Stimulated activated CD8-positive, alpha-beta memory T cell treated with anti-CD3 and anti-CD28 coated beads, Interleukin-4, amount 100 ng/mL, for 48 hours (primary cell): ENCODE measurements around the gene HSF2BP.

ENCODE experiments used
- DNase-seq: peaks from one replicate; pipeline ENCODE4 v3.0.0-alpha.2; 2020

HSF2BP gene

GRCh38 chr21:43648171-43648570 is 11.1 kb downstream of the HSF2BP start:
- DNase-seq, result no peak

- DNase-seq, result peak; percentile 90
These were observed 12.6 kb downstream of the HSF2BP start for GRCh38 chr21:43646550-43647260.

GRCh38 chr21:43645976-43646375 is 13.3 kb downstream of the HSF2BP start:
- no peak for DNase-seq

- DNase-seq, result no peak
These were observed 14.0 kb downstream of the HSF2BP start for GRCh38 chr21:43645136-43645891.

- DNase-seq, result no peak
These were observed 14.7 kb downstream of the HSF2BP start for GRCh38 chr21:43644609-43645008.

- DNase-seq, result no peak
These were observed 15.2 kb downstream of the HSF2BP start for GRCh38 chr21:43644071-43644470.

GRCh38 chr21:43643193-43643592 is 16.1 kb downstream of the HSF2BP start:
- no peak for DNase-seq

GRCh38 chr21:43640400-43640799 is 18.9 kb downstream of the HSF2BP start:
- DNase-seq, result no peak

GRCh38 chr21:43639470-43640353 is 19.6 kb downstream of the HSF2BP start:
- DNase-seq, result no peak

- DNase-seq, result no peak
These were observed 21.6 kb downstream of the HSF2BP start for GRCh38 chr21:43637530-43638158.

- no peak for DNase-seq
These were observed 23.9 kb downstream of the HSF2BP start for GRCh38 chr21:43635436-43635835.

GRCh38 chr21:43634618-43635017 is 24.7 kb downstream of the HSF2BP start:
- DNase-seq, result no peak

GRCh38 chr21:43632373-43632905 is 26.8 kb downstream of the HSF2BP start:
- DNase-seq, result no peak

- DNase-seq, result no peak
These were observed 27.7 kb downstream of the HSF2BP start for GRCh38 chr21:43631411-43632107.

GRCh38 chr21:43627527-43627926 is 31.8 kb downstream of the HSF2BP start:
- no peak for DNase-seq

GRCh38 chr21:43626390-43626789 is 32.9 kb downstream of the HSF2BP start:
- DNase-seq, result no peak

GRCh38 chr21:43624339-43624738 is 34.9 kb downstream of the HSF2BP start:
- no peak for DNase-seq

GRCh38 chr21:43623588-43623987 is 35.7 kb downstream of the HSF2BP start:
- no peak for DNase-seq

- no peak for DNase-seq
These were observed 36.5 kb downstream of the HSF2BP start for GRCh38 chr21:43622796-43623195.

GRCh38 chr21:43619856-43620255 is 39.4 kb downstream of the HSF2BP start:
- no peak for DNase-seq

- DNase-seq, result no peak
These were observed 39.9 kb downstream of the HSF2BP start for GRCh38 chr21:43619344-43619743.

GRCh38 chr21:43618940-43619339 is 40.3 kb downstream of the HSF2BP start:
- DNase-seq, result no peak
